IMR-90 (cell line): ENCODE measurements around the gene USP17L27. TPM values are rescaled to one million over a fixed set of nuclear protein-coding genes. Genes with fewer than 3 reads are reported as not detected.
"Not testable (repeated sequence)": the region's sequence is repeated elsewhere in the genome, so short reads cannot be mapped to it uniquely, and the experiment has no call there.

Experiments
- ATAC-seq: fragments of 200-7000 bp; cut with Tn5 transposase; 2 replicates; pipeline ENCODE4 v1.9.1; 2020; ENCODE audit warnings: low read depth, mild to moderate bottlenecking, moderate library complexity
- BruUV-seq: library from RNA; stranded (reverse); fragments of 400-500 nt; replicated peaks from 2 replicates; lab custom pipeline; 2021; lab: Mats Ljungman, UMichigan
- CTCF ChIA-PET: fragments of 300-600 bp; formaldehyde crosslinking; extraction: SDS; loops from one replicate; lab custom pipeline; 2021; ENCODE audit warnings: antibody characterized with exemption; lab: Yijun Ruan, JAX
- POLR2A ChIA-PET: fragments of 300-600 bp; sonication (Branson Sonifier 250); formaldehyde crosslinking; loops from one replicate; lab custom pipeline; 2022; ENCODE audit warnings: antibody characterized with exemption; ENCODE audit not compliant: unreplicated experiment; lab: Charles Lee
- DNase-seq: peaks from one replicate; pipeline ENCODE4 v3.0.0; 2013
- H2AFZ ChIP-seq: replicated peaks from 2 replicates; pipeline ENCODE3; 2013; ENCODE audit warnings: low read length, mild to moderate bottlenecking; ENCODE audit not compliant: poor library complexity
- H2AK5ac ChIP-seq: 2 replicates; pipeline ENCODE4 v1.6.1; 2013; ENCODE audit warnings: low read depth, low read length, inconsistent platforms
- H2AK9ac ChIP-seq: replicated peaks from 2 replicates; pipeline ENCODE3; 2013; ENCODE audit warnings: mild to moderate bottlenecking, low read depth, low read length, moderate library complexity; ENCODE audit not compliant: poor library complexity
- H2BK120ac ChIP-seq: 2 replicates; pipeline ENCODE4 v1.6.1; 2013; ENCODE audit warnings: low read depth, low read length, inconsistent platforms
- H2BK15ac ChIP-seq: 3 replicates; pipeline ENCODE4 v1.6.1; 2013; ENCODE audit warnings: low read depth, low read length, inconsistent platforms
- H2BK20ac ChIP-seq: 2 replicates; pipeline ENCODE4 v1.6.1; 2013; ENCODE audit warnings: low read depth, mild to moderate bottlenecking, inconsistent platforms, low read length, moderate library complexity
- H2BK5ac ChIP-seq: 2 replicates; pipeline ENCODE4 v1.6.1; 2013; ENCODE audit warnings: mild to moderate bottlenecking, low read depth, low read length, inconsistent platforms; ENCODE audit not compliant: poor library complexity, severe bottlenecking
- H3K14ac ChIP-seq: replicated peaks from 2 replicates; pipeline ENCODE4 v1.6.1; 2013; ENCODE audit warnings: low read depth, low read length, inconsistent platforms
- H3K18ac ChIP-seq: 2 replicates; pipeline ENCODE4 v1.6.1; 2013; ENCODE audit warnings: low read depth, low read length, control low read depth
- H3K23ac ChIP-seq: 2 replicates; pipeline ENCODE4 v1.6.1; 2013; ENCODE audit warnings: low read depth, low read length, inconsistent platforms
- H3K27ac ChIP-seq: 2 replicates; pipeline ENCODE4 v1.5.1; 2013; ENCODE audit warnings: mild to moderate bottlenecking, control low read depth, low read length; ENCODE audit not compliant: insufficient read depth
- H3K27me3 ChIP-seq: 2 replicates; pipeline ENCODE4 v1.6.1; 2013; ENCODE audit warnings: low read length; ENCODE audit not compliant: control insufficient read depth, insufficient read depth
- H3K36me3 ChIP-seq: 2 replicates; pipeline ENCODE4 v1.6.1; 2013; ENCODE audit warnings: low read length, mixed read lengths; ENCODE audit not compliant: control insufficient read depth, insufficient read depth
- H3K4ac ChIP-seq: 2 replicates; pipeline ENCODE4 v1.6.1; 2013; ENCODE audit warnings: low read depth, low read length, inconsistent platforms
- H3K4me1 ChIP-seq: 2 replicates; pipeline ENCODE4 v1.6.1; 2013; ENCODE audit warnings: low read length, mixed read lengths; ENCODE audit not compliant: control insufficient read depth, insufficient read depth
- H3K4me2 ChIP-seq: 2 replicates; pipeline ENCODE4 v1.6.1; 2013; ENCODE audit warnings: low read depth, mild to moderate bottlenecking, control low read depth, low read length, moderate library complexity
- H3K4me3 ChIP-seq: 2 replicates; pipeline ENCODE4 v1.5.1; 2013; ENCODE audit warnings: low read depth, mild to moderate bottlenecking, control low read depth, low read length, moderate library complexity; ENCODE audit not compliant: insufficient read depth
- H3K56ac ChIP-seq: 2 replicates; pipeline ENCODE4 v1.6.1; 2013; ENCODE audit warnings: low read length, inconsistent platforms; ENCODE audit not compliant: insufficient read depth; ENCODE audit errors: extremely low read depth
- H3K79me1 ChIP-seq, 2 experiments: 2 replicates each; pipeline ENCODE4 v1.6.1; 2013; ENCODE audit warnings: low read length in 2 of 2, inconsistent platforms in 1 of 2, low read depth in 1 of 2
- H3K9ac ChIP-seq: 2 replicates; pipeline ENCODE4 v1.6.1; 2013; ENCODE audit warnings: low read depth, low read length, control low read depth
- H3K9me1 ChIP-seq: 2 replicates; pipeline ENCODE4 v1.6.1; 2013; ENCODE audit warnings: low read length, inconsistent platforms; ENCODE audit not compliant: insufficient read depth
- H3K9me3 ChIP-seq: 2 replicates; pipeline ENCODE4 v1.6.1; 2013; ENCODE audit warnings: low read length; ENCODE audit not compliant: control insufficient read depth, insufficient read depth
- H4K20me1 ChIP-seq: 2 replicates; pipeline ENCODE4 v1.6.1; 2013; ENCODE audit warnings: low read length, inconsistent platforms; ENCODE audit not compliant: insufficient read depth
- H4K5ac ChIP-seq: 2 replicates; pipeline ENCODE4 v1.6.1; 2013; ENCODE audit warnings: mild to moderate bottlenecking, low read depth, low read length, control low read depth
- H4K8ac ChIP-seq, 2 experiments: 2 replicates each; pipeline ENCODE4 v1.6.1; 2013; ENCODE audit warnings: low read depth in 2 of 2, low read length in 2 of 2, control low read depth in 1 of 2, inconsistent platforms in 1 of 2
- H4K91ac ChIP-seq: 2 replicates; pipeline ENCODE4 v1.6.1; 2013; ENCODE audit warnings: low read depth, low read length, inconsistent platforms; ENCODE audit not compliant: insufficient read depth
- WGBS, 2 experiments: methylation state at CpG; one replicate each; pipeline versions ENCODE4 v1.1.5 to v1.1.7; 2013; ENCODE audit warnings: missing lambda C conversion rate in 2 of 2; ENCODE audit not compliant: insufficient read length in 1 of 2; ENCODE audit errors: extremely low coverage in 2 of 2; 5-methylcytosine and 5-hydroxymethylcytosine counted together
- dilution Hi-C: fragments of 300-500 bp; cut with HindIII; formaldehyde crosslinking; loops from one replicate; pipeline ENCODE4 v1.14.3; 2018; ENCODE audit warnings: low sequenced_read_pairs; ENCODE audit not compliant: unreplicated experiment
- in situ Hi-C: fragments of 300-500 bp; cut with MboI; formaldehyde crosslinking; loops from 3 replicates; pipeline ENCODE4 v1.14.3; 2019; ENCODE audit warnings: low sequenced_read_pairs, inconsistent platforms, mixed read lengths
- intact Hi-C: fragments of 100-400 bp; cut with micrococcal nuclease; formaldehyde crosslinking; loops from 2 replicates; pipeline ENCODE4 v1.10.0; 2022
- polyA plus RNA-seq, 3 experiments: library from polyadenylated mRNA; depleted of rRNA; stranded (reverse); fragments of >200 nt; gene quantifications; 2 replicates each; pipeline ENCODE4 v1.2.3, GENCODE V29; 2012; ENCODE audit warnings: low replicate concordance in 1 of 3
- total RNA-seq: library from RNA; depleted of rRNA; stranded (reverse); fragments of >200 nt; gene quantifications from 2 replicates; pipeline ENCODE4 v1.2.3, GENCODE V29; 2012

USP17L27 gene
- total and polyA plus RNA-seq, 2 of the 4 experiments (the other 2 are of a cell fraction): not detected

- H2BK15ac ChIP-seq, H3K4me1 ChIP-seq, H4K91ac ChIP-seq, H3K79me1 ChIP-seq, H3K36me3 ChIP-seq, DNase-seq, H2BK20ac ChIP-seq, H3K27ac ChIP-seq, H3K4me3 ChIP-seq, H3K56ac ChIP-seq, H3K9ac ChIP-seq, H4K8ac ChIP-seq, H3K9me3 ChIP-seq, H3K4ac ChIP-seq, H3K4me2 ChIP-seq, H3K14ac ChIP-seq, H2AK9ac ChIP-seq, H3K23ac ChIP-seq, H3K18ac ChIP-seq, in situ Hi-C loops, H2BK5ac ChIP-seq, BruUV-seq, H4K20me1 ChIP-seq, H4K5ac ChIP-seq, H2AK5ac ChIP-seq, H3K27me3 ChIP-seq, CTCF ChIA-PET, intact Hi-C loops, dilution Hi-C loops, H2AFZ ChIP-seq, H2BK120ac ChIP-seq, H3K9me1 ChIP-seq, ATAC-seq, POLR2A ChIA-PET: not testable (repeated sequence)
- no CpG with 5 or more reads among the region's 15 CpGs for WGBS, 2 experiments
These were observed 4.6 kb downstream of the USP17L27 start, which contains the start of gene USP17L28 for GRCh38 chr4:9348593-9348992. Gene USP17L28, plus strand, starts transcription at chr4:9348893. Its CDS starts 0 bp downstream, at chr4:9348893.

- H2AK5ac ChIP-seq, H2AFZ ChIP-seq, H2BK20ac ChIP-seq, intact Hi-C loops, H4K20me1 ChIP-seq, H4K91ac ChIP-seq, DNase-seq, H3K4me3 ChIP-seq, H3K18ac ChIP-seq, CTCF ChIA-PET, H3K4me1 ChIP-seq, ATAC-seq, dilution Hi-C loops, H3K9me1 ChIP-seq, H3K23ac ChIP-seq, H3K9ac ChIP-seq, H2BK120ac ChIP-seq, H3K14ac ChIP-seq, H3K9me3 ChIP-seq, H2AK9ac ChIP-seq, H3K4ac ChIP-seq, H3K27ac ChIP-seq, H4K8ac ChIP-seq, BruUV-seq, H3K56ac ChIP-seq, in situ Hi-C loops, H3K79me1 ChIP-seq, H2BK15ac ChIP-seq, H3K36me3 ChIP-seq, H2BK5ac ChIP-seq, H3K27me3 ChIP-seq, H4K5ac ChIP-seq, H3K4me2 ChIP-seq, POLR2A ChIA-PET: not testable (repeated sequence)
- WGBS, 2 experiments: no CpG with 5 or more reads among the region's 18 CpGs
These were observed 6.9 kb downstream of the USP17L27 start for GRCh38 chr4:9350866-9351265.
